Activated CD8-positive, alpha-beta memory T cell treated with anti-CD3 and anti-CD28 coated beads for 48 hours (primary cell): Measurements from ENCODE around the gene ZSCAN32.

ENCODE experiments used
- DNase-seq, 3 experiments: peaks; one replicate each; pipeline ENCODE4 v3.0.0-alpha.2; 2020; ENCODE audit warnings: low read depth in 2 of 3, low spot score in 2 of 3

Gene ZSCAN32

GRCh38 chr16:3358871-3359270, 41.9 kb downstream of the ZSCAN32 start:
- no peak for DNase-seq

- no peak for DNase-seq
Observed at GRCh38 chr16:3356118-3356517, 44.7 kb downstream of the ZSCAN32 start.

GRCh38 chr16:3355589-3355988, 45.2 kb downstream of the ZSCAN32 start, which contains the start of gene OR2C1:
Gene OR2C1, plus strand, starts transcription at chr16:3355889. Its CDS starts 52 bp downstream, at chr16:3355941.
- DNase-seq = no peak

- DNase-seq = no peak
Observed at GRCh38 chr16:3349175-3349574, 51.6 kb downstream of the ZSCAN32 start.

- DNase-seq = no peak
Observed at GRCh38 chr16:3348547-3349167, 52.1 kb downstream of the ZSCAN32 start.

- no peak for DNase-seq
Observed at GRCh38 chr16:3347586-3347985, 53.2 kb downstream of the ZSCAN32 start.

GRCh38 chr16:3346041-3346440, 54.8 kb downstream of the ZSCAN32 start:
- no peak for DNase-seq
